Measurements from ENCODE around the gene SCAMP2. TPM values are rescaled to one million over a fixed set of nuclear protein-coding genes. Genes with fewer than 3 reads are reported as not detected.

The SCAMP2 gene
- total and polyA plus RNA-seq, 2 donors (not counting 1 experiment from before 2014, with no cell fraction given) = 85.1 to 105 TPM

DNA sequence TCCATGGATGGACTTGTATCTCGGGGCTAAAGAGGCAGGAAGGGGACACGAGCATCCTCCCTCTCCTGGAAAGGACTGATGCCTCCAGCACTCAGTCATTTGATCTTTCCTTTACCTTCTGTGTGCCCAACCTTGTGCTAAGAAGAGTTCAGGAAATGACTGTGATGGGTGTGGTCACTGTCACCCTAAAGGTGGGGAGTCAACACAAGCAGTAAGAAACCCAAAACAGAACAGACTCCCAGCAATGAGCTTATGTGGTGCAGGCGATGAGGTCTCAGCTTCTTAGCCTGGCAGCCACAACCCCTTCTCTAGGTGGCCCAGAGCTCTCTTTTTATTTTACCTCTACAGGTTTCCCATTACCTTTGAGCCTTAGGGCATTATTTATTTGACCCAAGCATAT lies 20.5 kb upstream of the SCAMP2 start:
- no peak overlapping the region for H2AFZ ChIP-seq (ENCODE audit: insufficient read depth, low read depth, low read length, poor library complexity, severe bottlenecking)
- peaks cover 25 to 38% of the 10 kb centered on the region in 2 donors for H3K4me1 ChIP-seq (ENCODE audit: control insufficient read depth in 2 of 2, insufficient read depth in 2 of 2, low read length in 2 of 2)
- Mint-ChIP-seq H3K9me3 (ENCODE audit: insufficient read depth) (no peaks in the 10 kb centered on the region), H3K4me1 (peaks cover 39% of the 10 kb centered on the region), H3K27ac (peak overlapping the region; percentile 78), H3K4me3 (peak overlapping the region; percentile 63), H3K27me3 (no peaks in the 10 kb centered on the region)
- WGBS (ENCODE audit: insufficient coverage) = 70% methylated on average over 3 of the region's 3 CpGs
- intact Hi-C loops (cut with micrococcal nuclease) = loop anchor here (5.0 kb wide), 1 partner anchor 44 kb away; the partner anchor contains the start of gene COX5A
- H3K9ac ChIP-seq (ENCODE audit: low read length) = peak overlapping the region; percentile 6
- no peak for ATAC-seq (ENCODE audit: low read depth)
- CTCF ChIA-PET = interaction anchor here (0.6 to 2.3 kb wide), 5 partner anchors 8 to 123 kb away, joined by 3 to 25 read pairs (median 4); no protein-coding TSS in a partner anchor
- H3K9me3 ChIP-seq (ENCODE audit: control extremely low read depth in 1 of 3, control insufficient read depth in 2 of 3, insufficient read depth in 1 of 3, low read length in 2 of 3) = no peaks in the 10 kb centered on the region
- peak overlapping the region in 1 of 2 donors; percentile 46 for H3K27ac ChIP-seq (ENCODE audit: low read length in 2 of 2)
- TF ChIP-seq, protein P1, sequence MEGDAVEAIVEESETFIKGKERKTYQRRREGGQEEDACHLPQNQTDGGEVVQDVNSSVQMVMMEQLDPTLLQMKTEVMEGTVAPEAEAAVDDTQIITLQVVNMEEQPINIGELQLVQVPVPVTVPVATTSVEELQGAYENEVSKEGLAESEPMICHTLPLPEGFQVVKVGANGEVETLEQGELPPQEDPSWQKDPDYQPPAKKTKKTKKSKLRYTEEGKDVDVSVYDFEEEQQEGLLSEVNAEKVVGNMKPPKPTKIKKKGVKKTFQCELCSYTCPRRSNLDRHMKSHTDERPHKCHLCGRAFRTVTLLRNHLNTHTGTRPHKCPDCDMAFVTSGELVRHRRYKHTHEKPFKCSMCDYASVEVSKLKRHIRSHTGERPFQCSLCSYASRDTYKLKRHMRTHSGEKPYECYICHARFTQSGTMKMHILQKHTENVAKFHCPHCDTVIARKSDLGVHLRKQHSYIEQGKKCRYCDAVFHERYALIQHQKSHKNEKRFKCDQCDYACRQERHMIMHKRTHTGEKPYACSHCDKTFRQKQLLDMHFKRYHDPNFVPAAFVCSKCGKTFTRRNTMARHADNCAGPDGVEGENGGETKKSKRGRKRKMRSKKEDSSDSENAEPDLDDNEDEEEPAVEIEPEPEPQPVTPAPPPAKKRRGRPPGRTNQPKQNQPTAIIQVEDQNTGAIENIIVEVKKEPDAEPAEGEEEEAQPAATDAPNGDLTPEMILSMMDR (IDR thresholded peaks at IDR 0.05) = no peak
- no peak for TF ChIP-seq EZH2 (IDR thresholded peaks at IDR 0.05; ENCODE audit: borderline replicate concordance, insufficient read depth, low read depth, low read length, poor library complexity, severe bottlenecking)
- peaks cover 0 to 10% of the 10 kb centered on the region in 2 experiments for H3K36me3 ChIP-seq (replicated peaks in 1 of 2; ENCODE audit: control extremely low read depth in 1 of 2, control insufficient read depth in 1 of 2, extremely low read depth in 1 of 2, insufficient read depth in 2 of 2, low read length in 1 of 2)
- H3K4me3 ChIP-seq (ENCODE audit: control extremely low read depth in 1 of 5, extremely low read depth in 1 of 5, insufficient read depth in 1 of 5, low read depth in 2 of 5, low read length in 4 of 5) = no peak overlapping the region
- no peaks in the 10 kb centered on the region for H3K27me3 ChIP-seq (replicated peaks in 1 of 4; ENCODE audit: control extremely low read depth in 1 of 4, control insufficient read depth in 3 of 4, insufficient read depth in 4 of 4, low read length in 3 of 4)
- H3K79me2 ChIP-seq (ENCODE audit: control insufficient read depth, insufficient read depth, low read length) = peaks cover 16% of the 10 kb centered on the region
- H3K4me2 ChIP-seq (replicated peaks; ENCODE audit: low read depth, low read length, poor library complexity, severe bottlenecking) = peak overlapping the region; percentile 45
- H4K20me1 ChIP-seq (ENCODE audit: control insufficient read depth, insufficient read depth, low read length, poor library complexity, severe bottlenecking) = no peaks in the 10 kb centered on the region
- no peak for DNase-seq
- POLR2A ChIA-PET = interaction anchor here (0.6 to 0.8 kb wide), 4 partner anchors 20 to 558 kb away, joined by 3 to 4 read pairs (median 4); partner anchors contain the start of genes SCAMP2 and SIN3A

DNA sequence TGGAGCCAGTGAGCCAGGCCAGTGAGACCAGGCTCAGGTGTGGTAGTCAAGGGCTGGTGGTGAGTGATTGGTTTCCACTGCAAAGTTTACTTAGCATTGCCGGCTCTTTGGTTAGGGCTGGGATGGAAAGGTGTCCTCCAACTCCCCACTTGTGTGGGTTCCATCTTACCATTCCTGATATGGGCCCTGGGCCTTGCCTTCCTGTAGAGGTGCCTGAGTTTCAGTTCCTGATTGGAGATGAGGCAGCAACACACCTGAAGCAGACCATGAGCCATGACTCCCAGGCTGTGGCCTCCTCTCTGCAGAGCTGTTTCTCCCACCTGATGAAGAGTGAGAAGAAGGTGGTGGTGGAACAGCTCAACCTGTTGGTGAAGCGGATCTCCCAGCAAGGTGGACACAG lies 19.8 kb upstream of the SCAMP2 start:
- peaks cover 39% of the 10 kb centered on the region for H3K4me1 Mint-ChIP-seq
- no peaks in the 10 kb centered on the region for H3K9me3 ChIP-seq (ENCODE audit: control extremely low read depth in 1 of 3, control insufficient read depth in 2 of 3, insufficient read depth in 1 of 3, low read length in 2 of 3)
- peak overlapping the region; percentile 78 for H3K27ac Mint-ChIP-seq
- H2AFZ ChIP-seq (ENCODE audit: insufficient read depth, low read depth, low read length, poor library complexity, severe bottlenecking) = no peak overlapping the region
- H3K4me2 ChIP-seq (replicated peaks; ENCODE audit: low read depth, low read length, poor library complexity, severe bottlenecking) = no peak overlapping the region
- intact Hi-C loops (cut with micrococcal nuclease) = loop anchor here (5.0 kb wide), 1 partner anchor 44 kb away; the partner anchor contains the start of gene COX5A
- ChIA-PET CTCF (interaction anchor here (1.3 to 2.3 kb wide), 2 partner anchors 9 to 122 kb away, joined by 5 to 25 read pairs; no protein-coding TSS in a partner anchor), POLR2A (no interaction called here)
- 100% methylated on average over 1 of the region's 2 CpGs for WGBS (ENCODE audit: insufficient coverage)
- DNase-seq = no peak
- no peaks in the 10 kb centered on the region for H3K27me3 ChIP-seq (replicated peaks in 1 of 4; ENCODE audit: control extremely low read depth in 1 of 4, control insufficient read depth in 3 of 4, insufficient read depth in 4 of 4, low read length in 3 of 4)
- no peak overlapping the region for H3K9ac ChIP-seq (ENCODE audit: low read length)
- H3K9me3 Mint-ChIP-seq (ENCODE audit: insufficient read depth) = no peaks in the 10 kb centered on the region
- H3K4me3 ChIP-seq (ENCODE audit: control extremely low read depth in 1 of 5, extremely low read depth in 1 of 5, insufficient read depth in 1 of 5, low read depth in 2 of 5, low read length in 4 of 5) = no peak overlapping the region
- no peaks in the 10 kb centered on the region for H4K20me1 ChIP-seq (ENCODE audit: control insufficient read depth, insufficient read depth, low read length, poor library complexity, severe bottlenecking)
- H3K79me2 ChIP-seq (ENCODE audit: control insufficient read depth, insufficient read depth, low read length) = peaks cover 16% of the 10 kb centered on the region
- H3K27ac ChIP-seq (ENCODE audit: low read length in 2 of 2) = peak overlapping the region in 1 of 2 donors; percentile 46
- ATAC-seq (ENCODE audit: low read depth) = no peak
- H3K36me3 ChIP-seq (replicated peaks in 1 of 2; ENCODE audit: control extremely low read depth in 1 of 2, control insufficient read depth in 1 of 2, extremely low read depth in 1 of 2, insufficient read depth in 2 of 2, low read length in 1 of 2) = peaks cover 0 to 10% of the 10 kb centered on the region in 2 experiments
- H3K4me3 Mint-ChIP-seq = peak overlapping the region; percentile 63
- no peaks in the 10 kb centered on the region for H3K27me3 Mint-ChIP-seq
- peaks cover 25 to 38% of the 10 kb centered on the region in 2 donors for H3K4me1 ChIP-seq (ENCODE audit: control insufficient read depth in 2 of 2, insufficient read depth in 2 of 2, low read length in 2 of 2)
- TF ChIP-seq, protein P1 (IDR thresholded peaks at IDR 0.05) = no peak
- no peak for TF ChIP-seq EZH2 (IDR thresholded peaks at IDR 0.05; ENCODE audit: borderline replicate concordance, insufficient read depth, low read depth, low read length, poor library complexity, severe bottlenecking)

Data from B cell (primary cell).